Dendritic cell treated with granulocyte-macrophage colony-stimulating factor and Interleukin-4, amounts not matched to agents 40 ng/mL and 50 ng/mL, for 4 days (primary cell): ENCODE measurements around the gene ZNF865.
"Not testable (repeated sequence)": the region's sequence is repeated elsewhere in the genome, so short reads cannot be mapped to it uniquely, and the experiment has no call there.

Experiments
- H3K27ac Mint-ChIP-seq: one replicate; pipeline ENCODE4 v1.8.0; 2022; ENCODE audit warnings: mild to moderate bottlenecking, mixed read lengths
- H3K27me3 Mint-ChIP-seq: one replicate; pipeline ENCODE4 v1.8.0; 2022; ENCODE audit warnings: mild to moderate bottlenecking, mixed read lengths
- H3K36me3 Mint-ChIP-seq: one replicate; pipeline ENCODE4 v1.8.0; 2022; ENCODE audit warnings: low read depth, mixed read lengths
- H3K4me1 Mint-ChIP-seq: one replicate; pipeline ENCODE4 v1.8.0; 2022; ENCODE audit warnings: low read depth, mixed read lengths
- H3K4me3 Mint-ChIP-seq: one replicate; pipeline ENCODE4 v1.8.0; 2022; ENCODE audit warnings: mild to moderate bottlenecking, moderate library complexity, mixed read lengths
- H3K9me3 Mint-ChIP-seq: one replicate; pipeline ENCODE4 v1.8.0; 2022; ENCODE audit warnings: mixed read lengths
- intact Hi-C: fragments of 100-400 bp; cut with micrococcal nuclease; formaldehyde crosslinking; loops from one replicate; pipeline ENCODE4 v1.15.0; 2022

ZNF865 gene

GRCh38 chr19:55605637-55606470, at the start of gene ZNF865:
Gene ZNF865 (plus strand): TSS chr19:55605647. CDS start chr19:55613619, 7,972 bp downstream.
- Mint-ChIP-seq H3K4me1 (peaks cover 86% of the 10 kb centered on the region), H3K4me3 (peak within 1 kb of the TSS; percentile 94), H3K9me3 (no peaks in the 10 kb centered on the region), H3K36me3 (peaks cover 78% of the 10 kb centered on the region), H3K27ac (peak within 1 kb of the TSS; percentile 91), H3K27me3 (no peaks in the 10 kb centered on the region)
- intact Hi-C loops, result no loop called here

DNA sequence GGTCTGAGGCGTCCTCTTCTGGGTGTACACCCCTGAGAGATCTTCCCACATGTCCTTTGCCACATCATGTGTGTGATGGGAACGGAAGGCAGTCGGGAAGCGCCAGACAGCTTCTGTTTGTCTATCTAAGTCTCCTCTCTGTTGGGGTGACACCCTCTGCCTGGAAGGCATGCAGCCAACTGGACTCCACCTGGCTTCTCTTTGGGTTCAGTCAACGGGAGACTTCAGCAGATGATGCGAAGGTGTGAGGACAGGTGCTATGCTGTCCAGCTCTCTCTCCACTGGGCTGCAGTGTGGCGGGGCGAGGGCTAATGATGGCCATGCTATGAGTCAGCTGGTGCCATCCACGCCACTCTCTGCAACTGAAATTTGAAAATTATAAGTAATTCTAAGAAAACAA, 45.8 kb upstream of the ZNF865 start:
- intact Hi-C loops, result no loop called here
- Mint-ChIP-seq H3K4me3 (no peak overlapping the region), H3K36me3 (no peaks in the 10 kb centered on the region), H3K27ac (no peak overlapping the region), H3K4me1 (no peaks in the 10 kb centered on the region), H3K27me3 (peaks cover 19% of the 10 kb centered on the region), H3K9me3 (no peaks in the 10 kb centered on the region)

DNA sequence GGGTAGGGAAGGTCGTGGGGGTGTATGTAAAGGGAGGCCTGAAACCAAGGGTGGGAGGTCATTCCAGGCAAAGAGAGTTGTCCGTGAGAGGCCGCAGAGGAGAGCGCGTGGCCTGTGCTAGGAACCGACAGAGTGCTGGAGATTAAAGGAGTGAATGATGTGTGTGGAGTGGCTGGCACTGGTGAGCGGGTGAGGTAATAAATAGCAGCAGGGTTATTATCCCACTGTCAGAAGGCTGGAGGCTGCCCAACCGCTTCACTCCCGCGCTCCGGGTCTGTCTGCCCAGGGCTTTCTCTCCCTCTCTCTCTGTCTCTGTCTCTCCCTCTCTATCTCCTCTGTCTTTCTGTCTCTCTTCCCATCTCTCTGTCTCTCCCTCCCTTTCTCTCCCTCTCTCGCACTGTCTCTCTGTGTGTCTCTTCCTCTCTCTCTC, 42.2 kb upstream of the ZNF865 start:
- Mint-ChIP-seq H3K4me3 (no peak overlapping the region), H3K4me1 (no peaks in the 10 kb centered on the region), H3K27me3 (peaks cover 17% of the 10 kb centered on the region), H3K36me3 (no peaks in the 10 kb centered on the region), H3K9me3 (no peaks in the 10 kb centered on the region), H3K27ac (no peak overlapping the region)
- intact Hi-C loops, result no loop called here

DNA sequence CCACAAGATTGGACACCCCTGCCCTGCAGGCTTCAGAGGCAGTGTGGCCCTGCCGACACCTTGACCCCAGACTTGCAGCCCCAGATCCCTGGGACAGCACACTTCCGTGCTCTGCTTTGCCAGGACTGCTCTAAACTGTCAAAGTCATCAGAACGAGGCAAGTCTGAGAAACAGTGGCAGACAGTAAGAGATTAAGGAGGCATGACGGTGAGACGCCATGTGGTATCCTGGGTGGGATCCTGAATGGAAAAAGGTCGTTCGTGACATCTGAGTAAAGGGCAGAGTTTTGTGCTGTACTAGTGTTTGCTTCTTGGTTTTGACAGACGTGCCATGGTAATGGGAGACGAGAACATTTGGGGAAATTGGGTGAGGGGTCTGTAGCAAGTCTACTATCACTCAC, 38.6 kb upstream of the ZNF865 start:
- intact Hi-C loops, result no loop called here
- H3K9me3 Mint-ChIP-seq, result no peaks in the 10 kb centered on the region
- H3K27ac Mint-ChIP-seq, result no peak overlapping the region
- no peaks in the 10 kb centered on the region for H3K4me1 Mint-ChIP-seq
- no peaks in the 10 kb centered on the region for H3K36me3 Mint-ChIP-seq
- peaks cover 13% of the 10 kb centered on the region for H3K27me3 Mint-ChIP-seq
- no peak overlapping the region for H3K4me3 Mint-ChIP-seq

DNA sequence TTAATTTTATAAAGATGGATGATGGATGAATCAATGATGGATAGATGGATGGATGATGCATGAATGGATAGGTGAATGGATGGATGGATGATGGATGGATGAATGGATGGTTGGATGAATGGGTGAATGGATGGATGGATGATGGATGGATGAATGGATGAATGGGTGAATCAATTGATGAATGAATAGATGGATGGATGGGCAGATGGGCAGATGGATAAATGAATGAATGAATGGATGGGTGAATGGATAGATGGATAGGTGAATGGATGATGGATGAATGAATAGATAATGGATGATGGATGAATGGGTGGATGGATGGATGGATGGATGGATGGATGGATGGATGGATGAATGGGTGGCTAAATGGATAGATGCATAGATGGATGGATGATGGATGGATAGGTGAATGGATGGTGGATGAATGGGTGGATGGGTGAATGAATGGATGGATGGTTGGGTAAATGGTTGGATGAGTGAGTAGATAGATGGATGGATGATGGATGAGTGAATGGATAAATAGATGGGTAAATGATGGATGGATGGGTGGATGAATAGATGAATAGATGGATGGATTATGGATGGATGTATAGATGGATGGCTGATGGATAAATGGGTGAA, 37.6 kb upstream of the ZNF865 start:
- Mint-ChIP-seq H3K4me1 (no peaks in the 10 kb centered on the region), H3K27ac (no peak overlapping the region), H3K27me3 (peaks cover 13% of the 10 kb centered on the region), H3K4me3 (no peak overlapping the region), H3K9me3 (no peaks in the 10 kb centered on the region), H3K36me3 (no peaks in the 10 kb centered on the region)
- intact Hi-C loops, result no loop called here

DNA sequence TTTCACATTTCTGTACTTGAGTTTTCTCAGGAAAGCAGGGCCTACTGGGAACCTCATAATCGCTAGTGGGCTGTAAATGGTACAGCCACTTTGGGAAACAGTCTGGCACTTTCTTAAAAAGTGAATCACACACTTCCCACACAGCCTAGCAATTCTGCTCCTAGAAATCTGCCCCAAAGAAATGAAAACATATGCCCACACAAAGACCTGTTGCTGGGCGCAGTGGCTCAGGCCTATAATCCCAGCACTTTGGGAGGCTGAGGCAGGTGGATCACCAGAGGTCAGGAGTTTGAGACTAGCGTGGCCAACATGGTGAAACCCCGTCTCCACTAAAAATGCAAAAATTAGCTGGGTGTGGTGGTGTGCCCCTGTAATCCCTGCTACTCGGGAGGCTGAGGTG, 36.0 kb upstream of the ZNF865 start:
- H3K9me3 Mint-ChIP-seq, H3K27ac Mint-ChIP-seq, H3K4me3 Mint-ChIP-seq, H3K27me3 Mint-ChIP-seq, H3K4me1 Mint-ChIP-seq, intact Hi-C loops, H3K36me3 Mint-ChIP-seq: not testable (repeated sequence)

GRCh38 chr19:55573929-55574328, 31.5 kb upstream of the ZNF865 start:
- not testable (repeated sequence) for H3K27me3 Mint-ChIP-seq

GRCh38 chr19:55576746-55577145, 28.7 kb upstream of the ZNF865 start:
- H3K4me1 Mint-ChIP-seq, result peaks cover 16% of the 10 kb centered on the region
- H3K27ac Mint-ChIP-seq, result no peak overlapping the region
- H3K27me3 Mint-ChIP-seq, result no peaks in the 10 kb centered on the region
- H3K9me3 Mint-ChIP-seq, result no peaks in the 10 kb centered on the region
- H3K4me3 Mint-ChIP-seq, result no peak overlapping the region
- intact Hi-C loops, result no loop called here
- peaks cover 31% of the 10 kb centered on the region for H3K36me3 Mint-ChIP-seq

More at GRCh38 chr19:55573929-55574328, 31.5 kb upstream of the ZNF865 start:
- peaks cover 21% of the 10 kb centered on the region for H3K36me3 Mint-ChIP-seq
- H3K27ac Mint-ChIP-seq, intact Hi-C loops, H3K4me3 Mint-ChIP-seq, H3K4me1 Mint-ChIP-seq, H3K9me3 Mint-ChIP-seq: not testable (repeated sequence)

GRCh38 chr19:55578031-55578760, 27.3 kb upstream of the ZNF865 start:
- intact Hi-C loops, result no loop called here
- no peak overlapping the region for H3K4me3 Mint-ChIP-seq
- H3K27ac Mint-ChIP-seq, result no peak overlapping the region
- no peaks in the 10 kb centered on the region for H3K27me3 Mint-ChIP-seq
- H3K36me3 Mint-ChIP-seq, result peaks cover 31% of the 10 kb centered on the region
- H3K9me3 Mint-ChIP-seq, result no peaks in the 10 kb centered on the region
- peaks cover 16% of the 10 kb centered on the region for H3K4me1 Mint-ChIP-seq

- peak overlapping the region; percentile 60 for H3K27ac Mint-ChIP-seq
- H3K9me3 Mint-ChIP-seq, result no peaks in the 10 kb centered on the region
- intact Hi-C loops, result no loop called here
- H3K4me3 Mint-ChIP-seq, result peak overlapping the region; percentile 74
- no peaks in the 10 kb centered on the region for H3K27me3 Mint-ChIP-seq
- H3K36me3 Mint-ChIP-seq, result peaks cover 31% of the 10 kb centered on the region
- peaks cover 16% of the 10 kb centered on the region for H3K4me1 Mint-ChIP-seq
Measured at GRCh38 chr19:55578761-55579747, 26.4 kb upstream of the ZNF865 start.

DNA sequence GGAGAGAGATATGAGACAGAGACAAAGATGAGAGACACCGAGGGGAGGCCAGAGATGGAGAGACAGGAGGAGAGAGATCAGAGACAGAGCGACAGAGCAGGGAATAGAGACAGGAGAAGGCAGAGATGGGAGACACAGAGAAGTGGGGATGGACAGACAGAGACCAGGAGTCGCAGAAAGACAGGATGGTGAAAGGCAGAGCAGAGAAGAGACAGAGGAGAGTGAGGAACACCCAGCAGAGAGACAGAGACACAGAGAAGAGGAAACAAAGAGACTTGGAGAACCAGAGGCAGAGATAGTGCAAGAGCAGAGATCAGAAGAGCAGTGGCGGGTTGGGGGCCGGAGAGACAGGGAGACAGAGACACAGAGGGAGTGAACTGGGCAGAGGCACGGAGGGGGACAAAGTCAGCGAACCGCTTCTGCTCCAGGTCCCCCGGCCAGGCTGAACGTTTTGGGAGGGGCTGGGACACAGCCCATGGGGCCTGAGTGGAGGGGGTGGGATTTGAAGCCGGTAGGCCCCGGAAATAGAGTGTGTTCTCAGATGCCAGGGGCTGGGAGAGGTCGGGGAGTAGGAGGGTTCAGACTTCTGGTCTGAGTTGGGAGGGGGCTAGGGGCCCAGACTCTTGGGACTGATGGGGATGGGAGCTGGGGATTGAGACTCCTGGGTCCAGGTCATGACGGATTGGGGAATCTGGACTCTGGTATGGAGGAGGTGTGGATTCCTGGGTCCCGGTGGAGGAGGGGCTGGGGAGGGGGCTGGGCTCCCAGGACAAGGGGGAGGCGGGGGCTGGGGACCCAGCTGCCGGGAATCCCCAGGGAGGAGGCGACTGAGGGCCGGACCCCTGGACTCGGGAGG, 25.5 kb upstream of the ZNF865 start:
- intact Hi-C loops, result no loop called here
- Mint-ChIP-seq H3K9me3 (no peaks in the 10 kb centered on the region), H3K27me3 (peaks cover 8% of the 10 kb centered on the region), H3K36me3 (peaks cover 31% of the 10 kb centered on the region), H3K4me3 (peak overlapping the region; percentile 74), H3K27ac (peak overlapping the region; percentile 60), H3K4me1 (peaks cover 16% of the 10 kb centered on the region)

DNA sequence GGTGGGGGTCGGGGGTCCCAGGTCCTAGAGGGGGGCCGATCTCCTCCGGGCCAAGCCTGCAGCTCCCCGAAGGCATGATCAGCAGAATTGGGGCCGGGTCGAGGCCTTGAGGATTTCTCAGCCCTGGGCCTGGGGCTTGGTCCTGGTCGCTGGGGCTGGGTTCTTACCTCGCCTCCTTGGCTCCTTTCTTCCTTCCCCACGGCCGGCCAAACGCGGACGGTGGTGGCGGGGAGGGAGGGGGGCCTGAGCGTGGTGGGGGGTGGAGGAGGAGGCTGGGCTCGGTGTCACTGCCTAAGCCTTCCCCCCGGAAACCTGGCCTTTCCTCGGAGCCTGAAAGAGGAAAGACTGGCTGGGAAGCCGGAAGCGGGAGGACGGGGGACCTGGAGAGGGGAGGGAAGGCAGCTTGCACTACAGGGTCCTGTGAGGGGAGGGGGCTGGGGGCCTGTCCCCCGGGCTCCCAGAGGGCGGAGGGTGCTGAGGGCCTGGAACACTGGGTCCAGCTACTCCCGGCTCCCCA, 24.8 kb upstream of the ZNF865 start, which contains the start of gene ZNF579:
Gene ZNF579 (minus strand): TSS at position 221 of the 517 bp plus-strand sequence. CDS start 1,209 bp downstream, outside the sequence.
- H3K27ac Mint-ChIP-seq, result peak within 1 kb of the TSS; percentile 60
- H3K4me1 Mint-ChIP-seq, result peaks cover 22% of the 10 kb centered on the region
- peak within 1 kb of the TSS; percentile 74 for H3K4me3 Mint-ChIP-seq
- intact Hi-C loops, result no loop called here
- no peaks in the 10 kb centered on the region for H3K9me3 Mint-ChIP-seq
- peaks cover 31% of the 10 kb centered on the region for H3K36me3 Mint-ChIP-seq
- peaks cover 15% of the 10 kb centered on the region for H3K27me3 Mint-ChIP-seq
